Measurements from ENCODE around the gene NFIA.
A peak's percentile ranks its signal among the peaks of the same experiment; 100 is the strongest.
"Not testable (repeated sequence)": the region's sequence is repeated elsewhere in the genome, so short reads cannot be mapped to it uniquely, and the experiment has no call there.

NFIA gene

DNA sequence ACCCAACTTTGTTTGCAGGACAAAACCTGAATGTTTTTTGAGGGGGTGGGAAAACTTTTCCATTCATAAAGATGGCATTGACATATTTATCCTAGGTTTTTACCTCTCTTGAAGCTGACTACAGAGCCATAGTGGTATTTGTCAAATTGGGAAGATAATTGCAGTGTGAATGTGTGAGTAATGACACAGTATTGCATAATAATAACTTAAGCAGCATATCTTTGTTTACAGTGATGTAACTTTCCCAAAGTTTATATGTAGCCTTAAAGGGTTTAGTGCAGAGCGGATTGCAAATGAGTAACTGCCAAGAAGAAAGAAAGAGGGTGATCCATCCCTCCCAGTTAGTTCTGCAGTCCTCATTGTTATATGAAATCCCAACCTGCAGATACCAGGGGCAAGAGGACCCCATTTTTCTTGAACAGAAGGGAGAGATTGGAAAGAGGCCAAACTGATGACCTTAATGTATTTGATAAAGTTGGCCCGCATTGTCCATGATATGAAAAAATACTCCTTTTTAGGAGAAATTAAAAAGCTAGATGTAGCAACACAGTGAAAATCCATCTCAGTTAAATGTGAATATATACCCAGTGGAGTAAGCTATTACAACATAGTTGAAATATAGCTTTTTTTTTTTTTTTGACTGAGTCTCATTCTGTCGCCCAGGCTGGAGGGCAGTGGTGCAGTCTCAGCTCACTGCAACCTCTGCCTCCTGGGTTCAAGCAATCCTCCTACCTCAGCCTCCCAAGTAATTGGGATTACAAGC is 23.7 kb upstream of the NFIA start:
- peak in 2 of 4 experiments; percentile 58 to 60 for DNase-seq

DNA sequence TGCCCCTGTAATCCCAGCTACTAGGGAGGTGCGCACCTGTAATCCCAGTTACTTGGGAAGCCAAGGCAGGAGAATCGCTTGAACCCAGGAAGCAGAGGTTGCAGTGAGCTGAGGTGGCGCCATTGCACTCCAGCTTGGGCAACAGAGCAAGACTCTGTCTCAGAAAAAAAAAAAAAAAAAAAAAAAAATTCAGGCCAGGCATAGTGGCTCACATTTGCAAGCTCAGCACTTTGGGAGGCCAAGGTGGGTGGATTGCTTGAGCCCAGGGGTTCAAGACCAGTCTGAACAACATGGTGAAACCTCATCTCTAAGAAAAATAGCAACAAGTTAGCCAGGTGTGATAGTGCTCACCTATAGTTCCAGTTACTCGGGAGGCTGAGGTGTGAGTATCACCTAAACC is 20.8 kb upstream of the NFIA start:
- DNase-seq = not testable (repeated sequence)

DNA sequence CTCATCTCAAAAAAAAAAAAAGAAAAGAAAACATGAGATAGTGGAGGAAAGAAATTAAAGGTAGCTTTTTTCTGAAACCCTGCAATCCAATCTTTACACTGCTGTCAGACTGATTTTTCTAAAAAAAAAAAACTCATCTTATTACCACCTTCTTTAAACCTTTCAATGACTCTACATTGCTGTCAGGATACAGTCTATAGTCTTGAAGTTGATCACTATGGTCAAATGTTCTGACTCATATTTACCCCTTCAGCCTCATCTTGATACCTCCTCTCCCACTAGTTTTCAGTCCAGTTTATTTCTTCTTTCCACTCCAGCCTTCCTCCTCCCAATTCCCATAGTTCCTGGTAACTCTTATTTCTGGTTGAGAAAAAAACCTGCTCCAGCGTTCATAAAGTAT is 17.7 kb upstream of the NFIA start:
- no peak for DNase-seq

DNA sequence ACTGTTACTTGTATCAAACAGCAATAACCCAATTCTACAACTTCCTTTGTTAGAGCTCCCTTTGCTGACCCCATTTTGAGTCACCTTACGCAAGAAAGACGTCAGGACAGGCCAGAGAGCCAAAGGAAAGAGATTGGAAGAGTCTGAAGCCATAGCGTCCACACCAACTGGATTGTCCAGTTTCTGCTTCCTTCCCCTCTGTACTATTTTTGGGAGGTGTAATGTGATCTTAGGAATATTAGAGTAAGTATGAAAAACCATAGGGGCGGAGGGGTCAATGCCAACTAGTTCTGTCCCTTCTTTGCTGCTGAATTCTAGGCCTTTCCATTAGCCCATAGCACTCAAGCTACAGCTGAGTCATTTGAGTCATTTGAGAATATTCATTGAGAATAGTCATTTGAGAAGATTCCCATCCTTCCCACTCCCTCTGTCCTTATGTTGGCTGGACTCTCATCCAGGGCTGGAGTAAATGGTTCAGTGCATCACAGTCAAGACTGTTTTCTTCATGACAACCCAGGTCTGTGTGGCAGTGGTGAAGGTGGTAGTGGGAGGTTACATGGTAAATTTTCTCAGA is 14.8 kb upstream of the NFIA start:
- no peak for DNase-seq

DNA sequence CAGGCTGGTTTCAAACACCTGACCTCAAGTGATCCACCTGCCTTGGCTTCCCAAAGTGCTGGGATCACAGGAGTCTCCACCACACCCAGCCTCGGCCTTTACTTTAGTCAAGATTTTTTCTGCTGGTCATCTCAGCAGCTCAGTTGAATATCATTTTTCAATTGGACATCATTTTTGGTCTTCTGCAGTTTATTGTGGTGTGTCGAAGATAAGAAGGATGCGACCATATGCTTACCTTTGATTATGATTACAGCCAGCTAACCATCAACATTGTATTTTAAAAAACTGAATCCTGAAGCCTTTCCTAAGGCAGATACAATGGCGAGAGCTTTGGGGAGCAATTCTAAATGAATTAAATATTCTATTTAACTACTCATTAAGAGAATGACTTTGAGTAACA is 12.3 kb upstream of the NFIA start:
- DNase-seq = no peak

DNA sequence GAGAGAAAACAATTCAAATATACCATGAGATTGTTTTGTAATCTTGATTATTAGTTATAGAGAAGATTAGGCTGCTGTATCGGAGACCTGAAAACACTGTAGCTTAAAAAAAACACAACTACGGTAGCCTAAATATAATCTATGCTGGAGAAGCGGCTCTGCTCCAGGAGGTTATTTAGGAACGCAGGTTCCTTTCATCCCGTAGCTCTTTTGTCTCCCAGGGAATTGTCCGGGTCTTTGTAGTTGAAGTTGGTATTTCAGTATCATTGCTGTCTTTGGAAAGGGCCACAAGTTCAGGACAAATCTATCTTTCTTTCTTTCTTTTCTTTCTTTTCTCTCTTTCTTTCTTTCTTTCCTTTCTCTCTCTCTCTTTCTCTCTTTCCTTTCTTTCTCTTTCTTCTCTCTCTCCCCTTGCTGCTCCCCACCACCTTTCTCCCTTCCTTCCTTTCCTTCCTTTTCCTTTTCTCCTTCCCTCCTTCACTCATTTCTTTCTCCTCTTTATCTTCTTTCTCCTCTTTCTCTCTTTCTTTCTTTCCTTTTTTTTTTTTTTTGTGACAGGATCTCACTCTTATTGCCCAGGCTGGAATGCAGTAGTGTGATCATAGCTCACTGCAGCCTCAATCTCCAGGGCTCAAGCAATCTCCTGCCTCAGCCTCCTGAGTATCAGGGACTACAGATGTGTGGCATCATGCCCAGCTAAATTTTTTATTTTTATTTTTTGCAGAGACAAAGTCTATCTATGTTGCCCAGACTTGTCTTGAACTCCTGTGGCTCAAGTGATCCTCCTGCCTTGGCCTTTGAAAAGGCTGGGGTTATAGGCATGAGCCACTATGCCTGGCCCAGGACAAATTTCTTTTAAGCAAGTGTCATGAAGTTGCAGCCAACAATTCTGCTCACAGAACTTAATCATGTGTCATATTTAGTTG is 10.9 kb upstream of the NFIA start:
- DNase-seq = no peak

DNA sequence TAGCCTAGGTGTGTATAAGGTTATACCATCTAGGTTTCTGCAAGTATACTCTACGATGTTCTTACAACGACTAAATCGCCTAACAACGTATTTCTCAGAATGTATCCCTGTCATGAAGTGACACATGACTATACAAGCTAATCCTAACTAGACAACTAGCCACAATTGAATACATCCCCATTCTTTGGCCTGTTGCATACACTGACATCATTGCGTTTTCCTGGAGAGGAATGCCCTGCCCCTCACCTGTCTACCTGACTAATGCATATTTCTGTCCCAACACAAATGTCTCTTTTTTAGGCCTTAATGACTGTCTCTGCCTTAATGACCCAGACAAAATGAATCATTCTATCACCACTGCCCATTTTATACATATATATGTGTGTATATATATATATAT is 8.5 kb upstream of the NFIA start:
- DNase-seq = no peak

DNA sequence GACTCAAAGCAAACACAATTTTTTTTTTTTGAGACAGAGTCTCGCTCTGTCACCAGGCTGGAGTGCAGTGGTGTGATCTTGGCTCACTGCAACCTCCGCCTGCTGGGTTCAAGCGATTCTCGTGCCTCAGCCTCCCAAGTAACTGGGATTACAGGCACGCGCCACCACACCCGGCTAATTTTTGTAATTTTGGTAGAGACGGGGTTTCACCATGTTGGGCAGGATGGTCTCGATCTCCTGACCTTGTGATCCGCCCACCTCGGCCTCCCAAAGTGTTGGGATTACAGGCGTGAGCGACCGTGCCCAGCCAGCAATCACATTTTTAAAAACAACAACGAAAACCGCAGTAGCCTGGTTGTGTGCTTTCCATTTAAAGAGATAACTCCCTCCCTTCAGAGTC is 6.5 kb upstream of the NFIA start:
- DNase-seq = not testable (repeated sequence)

DNA sequence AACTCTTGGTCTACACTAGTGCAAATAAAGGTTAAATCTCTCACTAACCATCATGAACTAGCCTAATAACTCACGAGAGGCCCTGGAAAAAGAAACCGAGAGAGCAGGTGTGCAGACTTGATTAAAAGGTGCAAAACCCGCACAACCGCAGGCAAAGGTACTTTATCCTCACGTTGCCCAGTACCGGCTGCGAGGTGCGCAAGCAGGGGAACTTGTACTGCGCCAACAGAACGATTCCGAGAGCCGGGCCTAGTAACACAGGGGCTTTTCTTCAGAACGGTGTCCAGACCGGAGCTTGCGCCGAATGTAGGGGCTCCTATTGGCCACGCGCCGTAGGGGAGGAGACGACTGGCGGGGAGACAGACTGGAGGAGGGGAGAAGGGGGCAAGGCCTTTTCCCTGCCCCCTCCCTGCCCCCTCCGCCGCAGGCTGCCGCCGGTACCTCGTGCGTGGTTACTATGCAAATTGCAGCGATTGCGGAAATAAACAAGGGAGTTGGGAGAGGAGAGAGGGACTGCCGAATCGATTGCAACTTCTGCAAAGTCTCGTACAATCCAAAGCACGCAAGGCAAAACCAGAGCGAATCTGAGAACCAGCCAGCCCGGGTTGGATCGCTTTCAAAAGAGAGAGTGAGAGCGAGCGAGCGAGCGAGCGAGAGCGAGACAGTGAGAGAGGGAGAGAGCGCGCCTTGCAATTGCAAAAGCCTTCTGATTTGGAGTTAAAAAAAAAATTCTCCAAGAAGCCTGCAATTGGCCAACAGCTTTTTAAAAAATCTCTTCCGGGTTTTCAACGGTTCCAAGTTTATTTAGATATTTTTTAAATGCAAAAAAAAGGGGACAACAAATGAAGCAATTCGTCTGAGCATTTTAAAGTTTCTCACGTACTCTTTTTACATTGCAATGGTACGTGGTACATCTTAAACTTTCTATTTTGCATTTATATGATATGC is 5.4 kb upstream of the NFIA start:
- DNase-seq = peak; percentile 88 to 94 (median 92)

DNA sequence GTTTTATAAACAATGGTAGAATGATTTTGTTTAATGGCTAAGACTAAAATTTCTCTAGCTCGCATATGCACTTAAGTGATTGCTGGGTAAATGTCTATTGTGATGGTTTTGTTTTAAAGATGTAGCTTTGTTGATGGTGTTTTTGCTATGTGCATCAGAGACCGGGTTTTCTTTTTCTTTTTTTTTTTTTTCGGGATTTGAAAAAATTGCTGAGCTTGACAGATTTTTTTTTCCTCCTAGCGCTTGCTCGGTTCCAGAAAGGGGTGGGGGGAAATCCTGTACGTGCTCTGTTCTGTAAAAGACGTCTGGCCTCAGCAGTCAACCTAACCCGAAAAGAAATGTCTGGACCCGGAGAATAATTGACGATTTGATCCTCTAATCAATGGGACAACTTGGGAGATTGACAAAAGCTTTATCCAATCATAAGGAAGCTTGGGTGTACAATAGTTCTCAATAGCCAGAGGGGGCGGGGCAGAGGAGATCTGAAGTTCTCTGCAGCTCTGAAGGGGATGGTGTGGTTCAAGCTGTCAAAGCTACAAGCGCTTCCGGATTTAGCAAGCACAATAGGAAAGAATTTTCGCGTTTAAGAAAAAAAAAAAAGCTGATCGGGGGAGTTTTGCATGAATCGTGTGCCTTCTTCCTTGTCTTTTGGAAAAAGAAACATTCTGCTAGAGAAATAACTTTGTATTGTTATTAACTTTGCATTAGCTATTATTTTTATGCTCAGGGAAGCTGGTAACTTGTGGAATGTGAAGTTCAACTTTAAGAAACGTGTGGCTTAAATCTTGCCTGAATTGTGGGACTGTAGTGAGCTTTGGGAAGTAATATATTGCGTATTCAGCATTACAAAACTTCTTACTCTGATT is 4.5 kb upstream of the NFIA start:
- DNase-seq = peak; percentile 94 to 100 (median 99)

DNA sequence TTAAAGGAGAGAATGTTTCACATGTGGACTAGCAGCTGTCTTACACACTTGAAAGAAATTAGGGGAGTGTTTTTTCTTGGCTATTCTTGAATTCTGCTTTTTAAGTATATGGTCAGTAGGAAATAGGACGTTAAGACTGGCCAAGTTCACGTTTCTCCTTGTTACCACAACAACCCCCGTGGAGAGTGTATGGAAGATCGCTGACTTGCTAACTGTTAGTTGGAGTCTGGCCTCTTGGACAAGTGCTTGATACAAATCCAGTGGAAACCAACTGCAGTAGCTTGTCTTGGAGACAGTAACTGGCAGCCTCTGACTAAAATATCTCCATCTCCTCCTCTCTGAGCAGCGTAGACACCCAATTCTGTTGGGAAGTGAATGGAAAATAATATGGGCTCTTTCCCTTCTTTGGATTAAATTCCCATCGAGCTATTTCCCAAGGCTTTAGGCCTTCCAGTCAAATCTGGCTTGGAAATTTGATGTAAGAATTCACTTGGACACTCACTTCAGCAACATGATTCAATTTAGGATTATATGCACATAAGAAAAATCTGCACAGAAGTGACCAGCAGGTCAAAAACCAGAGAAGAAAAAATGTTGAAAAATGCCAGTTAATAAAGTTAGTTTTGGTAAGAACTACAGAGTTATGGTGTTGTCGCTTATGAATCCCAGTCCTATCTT is 3.6 kb upstream of the NFIA start:
- peak; percentile 52 to 74 (median 64) for DNase-seq

DNA sequence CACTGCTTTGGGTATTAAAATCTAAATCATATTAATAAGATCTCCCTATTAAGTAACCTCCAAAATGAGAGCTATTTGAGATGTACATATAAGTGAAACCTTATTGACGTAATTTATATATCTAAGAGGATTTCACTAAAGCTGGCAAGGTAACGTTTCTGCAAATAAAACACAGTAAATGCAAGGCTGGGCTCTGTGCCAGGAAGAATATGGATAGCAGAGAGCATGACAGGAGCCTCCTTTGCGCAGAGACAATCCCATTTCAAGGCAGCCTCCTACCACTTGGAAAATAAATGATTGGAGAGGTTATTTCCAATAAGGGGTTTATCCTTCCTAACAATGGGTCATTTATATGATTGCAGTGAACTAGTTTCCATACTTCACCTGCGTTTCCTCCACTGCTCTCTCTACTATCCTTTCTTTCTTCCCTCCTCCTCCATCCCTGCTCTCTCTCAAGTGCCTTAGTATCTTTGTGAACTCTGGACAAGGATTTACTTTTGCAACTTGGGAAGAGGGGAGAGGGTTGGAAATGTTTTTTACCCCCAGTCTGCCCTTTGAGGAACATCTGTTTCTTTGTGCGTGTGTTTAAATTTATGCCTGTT is 3.0 kb upstream of the NFIA start:
- no peak for DNase-seq

DNA sequence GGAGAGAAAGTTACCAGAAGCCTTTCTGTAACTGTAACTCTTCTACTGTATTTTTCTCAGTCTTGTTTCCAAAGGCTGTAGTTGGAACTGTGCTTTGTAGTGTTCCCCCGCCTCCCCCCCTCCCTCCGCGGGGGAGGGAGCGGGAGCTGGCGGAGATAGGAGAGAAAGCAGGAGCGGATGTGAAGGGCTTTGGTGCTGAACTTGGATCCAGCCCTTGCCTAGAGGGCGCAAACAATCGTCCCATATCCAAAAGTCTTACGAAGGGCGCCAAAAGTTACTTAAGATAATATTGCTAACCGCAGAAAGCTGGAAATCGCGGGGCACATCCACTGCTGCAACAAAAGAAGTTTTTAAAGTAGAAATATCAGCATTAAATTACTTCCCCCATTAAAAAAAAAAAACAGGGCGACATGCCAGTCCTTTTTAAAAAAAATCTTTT is 2.4 kb upstream of the NFIA start:
- peak; percentile 43 to 71 (median 66) for DNase-seq

DNA sequence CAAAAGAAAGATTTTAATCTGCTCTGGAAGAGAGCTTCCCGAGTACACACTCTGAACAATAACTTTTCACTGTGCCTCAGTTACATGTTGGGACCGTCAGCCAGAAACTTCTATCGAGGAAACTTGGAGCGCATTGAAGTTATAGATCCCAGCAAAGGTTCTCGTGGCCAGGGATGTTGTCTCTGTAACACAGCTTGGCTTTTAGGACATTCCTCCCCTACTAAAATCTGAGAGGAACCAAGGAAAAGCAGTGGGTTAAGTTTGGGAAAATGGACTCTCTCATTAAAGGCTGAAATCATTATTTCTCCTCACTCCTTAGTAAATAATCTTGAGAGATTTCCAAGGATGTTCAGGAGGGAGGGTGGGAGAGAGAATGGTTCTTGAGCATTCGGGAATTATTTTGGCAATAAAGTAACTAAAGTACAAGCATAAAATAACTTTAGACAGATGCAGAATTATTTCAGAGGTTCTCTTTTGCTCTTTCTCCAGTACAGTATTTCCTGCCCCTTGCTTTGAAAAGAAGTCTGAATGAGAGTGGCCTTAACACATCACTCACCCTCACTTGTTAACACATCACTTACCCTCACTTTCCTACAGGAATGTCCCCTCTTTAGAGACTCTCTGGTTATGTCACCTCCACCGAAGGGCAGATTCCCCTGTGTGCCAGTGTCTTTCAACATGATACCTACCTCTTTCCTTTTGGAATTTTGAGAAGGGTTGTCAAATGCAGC is 1.8 kb upstream of the NFIA start:
- DNase-seq = no peak

DNA sequence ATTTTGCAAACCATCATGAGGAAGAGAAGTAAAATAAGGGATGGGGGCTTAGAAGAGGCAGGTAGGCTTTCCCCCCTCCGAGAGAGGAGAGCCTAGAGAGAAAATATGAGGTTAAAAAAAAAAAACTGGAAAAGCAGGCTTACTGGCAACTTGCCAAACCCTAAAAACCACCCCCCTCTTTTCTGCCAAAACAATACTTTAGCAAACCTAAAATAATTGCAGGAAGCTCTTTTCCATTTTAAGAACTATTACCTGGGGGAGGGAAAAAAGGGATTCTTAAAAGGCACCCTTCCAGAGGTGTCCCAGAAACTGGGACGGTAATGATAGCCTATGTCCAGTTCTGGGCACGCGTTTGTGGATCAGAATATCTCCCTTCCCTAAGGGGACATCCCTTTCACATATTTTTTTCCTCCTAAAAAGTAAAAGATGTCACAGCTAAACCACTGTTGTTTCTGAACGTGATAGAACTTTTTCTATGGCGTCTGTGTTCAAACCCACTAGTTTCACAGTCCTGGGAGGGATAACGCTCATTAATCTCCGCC is 1.1 kb upstream of the NFIA start:
- DNase-seq = no peak

DNA sequence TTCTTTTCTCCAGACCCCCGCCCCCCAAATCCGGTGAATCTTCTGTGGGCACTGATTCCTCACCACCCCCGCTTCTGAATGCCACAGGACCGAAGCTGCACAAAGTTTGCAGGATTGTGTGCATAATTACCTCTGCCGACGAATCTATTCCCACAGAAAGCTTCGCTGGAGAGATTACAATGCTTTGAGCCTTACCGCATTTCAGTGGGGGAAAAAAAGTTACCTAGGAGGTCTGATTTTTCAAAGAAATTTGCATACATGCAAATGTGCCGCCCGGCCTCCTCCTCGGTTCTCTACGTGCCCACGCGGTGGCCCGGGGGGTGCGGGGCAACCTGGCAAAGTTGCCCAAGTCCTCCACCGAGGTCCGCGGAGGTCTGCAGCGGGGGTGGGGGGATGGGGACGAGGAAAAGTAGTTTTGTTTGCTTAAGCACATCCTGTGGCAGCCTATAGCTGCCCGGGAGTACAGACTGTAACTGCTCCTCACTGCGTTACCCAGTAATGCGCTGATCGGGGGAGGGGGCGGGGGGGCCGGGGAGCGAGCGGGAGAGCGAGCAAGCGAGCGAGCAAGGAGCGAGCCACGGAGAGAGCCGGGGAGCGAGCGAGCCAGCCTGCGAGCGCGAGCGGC is 563 bp upstream of the NFIA start:
- no peak for DNase-seq

DNA sequence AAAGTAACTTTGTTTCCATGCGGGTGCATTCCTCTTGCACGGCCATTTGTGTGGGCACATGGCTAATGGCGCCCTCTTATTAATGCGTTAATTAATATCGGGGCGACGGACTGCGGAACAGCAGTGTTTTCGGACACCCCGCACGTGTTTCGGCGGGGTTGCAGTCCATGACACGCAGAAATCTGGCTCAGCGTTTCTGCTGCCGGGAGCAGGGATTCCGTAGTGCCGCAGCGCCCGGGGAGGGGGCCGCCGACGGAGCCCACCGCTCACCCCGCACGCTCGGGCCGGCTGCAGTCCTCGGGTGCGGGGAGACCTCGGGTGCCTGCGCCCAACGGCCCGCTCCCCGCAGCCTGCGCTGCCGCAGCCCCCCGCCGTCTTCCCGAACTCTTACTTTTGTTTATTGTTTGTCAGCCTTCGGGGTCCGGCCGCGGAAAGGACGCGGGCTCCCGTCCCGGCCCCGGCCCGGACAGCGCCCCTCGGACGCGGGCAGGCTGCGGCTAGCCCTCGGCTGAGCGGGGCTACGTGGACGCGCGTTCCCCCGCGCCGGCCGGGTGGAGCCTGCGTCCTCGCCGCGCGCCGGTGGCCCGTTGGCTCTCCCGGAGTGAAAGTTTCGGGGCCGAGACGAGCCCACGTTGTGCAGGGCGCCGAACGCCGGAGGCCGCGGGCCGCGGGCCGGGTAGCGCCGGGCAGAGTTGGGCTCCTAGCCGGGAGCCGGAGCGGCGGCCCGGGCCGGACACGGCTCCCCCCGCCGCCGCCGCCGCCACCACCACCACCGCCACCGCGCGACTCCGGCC is 849 bp downstream of the NFIA start:
- DNase-seq = peak; percentile 31 to 74 (median 58)
